Activated CD8-positive, alpha-beta memory T cell treated with anti-CD3 and anti-CD28 coated beads for 24 hours (primary cell): ENCODE measurements around the gene DFFB.

Experiments
- DNase-seq: peaks from one replicate; pipeline ENCODE4 v3.0.0-alpha.2; 2020

Gene DFFB

GRCh38 chr1:3931007-3931912 is 74.0 kb downstream of the DFFB start:
- DNase-seq: no peak

GRCh38 chr1:3932156-3932919 is 75.1 kb downstream of the DFFB start:
- no peak for DNase-seq
